ENCODE data around the gene HHAT.

Gene HHAT

DNA sequence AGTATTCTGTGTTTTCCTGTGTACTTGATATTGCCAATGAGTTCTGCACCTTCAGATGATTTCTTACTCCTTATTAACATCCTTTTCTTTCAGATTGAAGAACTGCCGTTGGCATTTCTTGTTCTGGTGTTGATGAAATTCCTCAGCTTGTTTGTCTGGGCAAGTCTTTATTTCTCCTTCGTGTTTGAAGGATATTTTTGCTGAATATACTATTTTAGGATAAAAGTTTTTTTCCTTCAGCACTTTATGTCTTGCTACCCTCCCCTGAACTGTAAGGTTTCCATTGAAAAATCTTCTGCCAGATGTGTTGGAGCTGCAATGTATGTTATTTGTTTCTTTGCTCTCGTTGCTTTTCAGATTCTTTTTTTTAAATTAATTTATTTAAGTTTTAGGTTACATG, 265.9 kb downstream of the HHAT start:
- no peak for DNase-seq
- no peak overlapping the region for H3K4me2 ChIP-seq (ENCODE audit: low read depth, low read length)
- no peaks in the 10 kb centered on the region for H3K9me2 ChIP-seq (replicated peaks; ENCODE audit: insufficient read depth, low read length)
- H3K9me3 ChIP-seq (replicated peaks; ENCODE audit: insufficient read depth, low read length): no peaks in the 10 kb centered on the region
- TF ChIP-seq EZH2phosphoT487 (IDR thresholded peaks at IDR 0.05; ENCODE audit: low read length) (no peak), EZH2 (optimal IDR thresholded peaks at IDR 0.05; ENCODE audit: low read depth, low read length) (no peak)
- TF ChIP-seq, protein P1, sequence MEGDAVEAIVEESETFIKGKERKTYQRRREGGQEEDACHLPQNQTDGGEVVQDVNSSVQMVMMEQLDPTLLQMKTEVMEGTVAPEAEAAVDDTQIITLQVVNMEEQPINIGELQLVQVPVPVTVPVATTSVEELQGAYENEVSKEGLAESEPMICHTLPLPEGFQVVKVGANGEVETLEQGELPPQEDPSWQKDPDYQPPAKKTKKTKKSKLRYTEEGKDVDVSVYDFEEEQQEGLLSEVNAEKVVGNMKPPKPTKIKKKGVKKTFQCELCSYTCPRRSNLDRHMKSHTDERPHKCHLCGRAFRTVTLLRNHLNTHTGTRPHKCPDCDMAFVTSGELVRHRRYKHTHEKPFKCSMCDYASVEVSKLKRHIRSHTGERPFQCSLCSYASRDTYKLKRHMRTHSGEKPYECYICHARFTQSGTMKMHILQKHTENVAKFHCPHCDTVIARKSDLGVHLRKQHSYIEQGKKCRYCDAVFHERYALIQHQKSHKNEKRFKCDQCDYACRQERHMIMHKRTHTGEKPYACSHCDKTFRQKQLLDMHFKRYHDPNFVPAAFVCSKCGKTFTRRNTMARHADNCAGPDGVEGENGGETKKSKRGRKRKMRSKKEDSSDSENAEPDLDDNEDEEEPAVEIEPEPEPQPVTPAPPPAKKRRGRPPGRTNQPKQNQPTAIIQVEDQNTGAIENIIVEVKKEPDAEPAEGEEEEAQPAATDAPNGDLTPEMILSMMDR (IDR thresholded peaks at IDR 0.05; ENCODE audit: low read length): no peak
- H4K20me1 ChIP-seq (ENCODE audit: insufficient read depth, low read length): no peaks in the 10 kb centered on the region
- no peak overlapping the region for H3K9ac ChIP-seq (ENCODE audit: low read length)
- no peaks in the 10 kb centered on the region for H3F3A ChIP-seq (ENCODE audit: insufficient read depth, low read length)
- H2AFZ ChIP-seq (ENCODE audit: low read length): no peak overlapping the region
- no peaks in the 10 kb centered on the region for H3K4me1 ChIP-seq (ENCODE audit: low read length)
- no peak overlapping the region for H3K4me3 ChIP-seq (ENCODE audit: low read length)
- no peaks in the 10 kb centered on the region for H3K79me2 ChIP-seq (ENCODE audit: low read length)
- no peaks in the 10 kb centered on the region for H3K27me3 ChIP-seq (replicated peaks; ENCODE audit: insufficient read depth, low read length)
- no peaks in the 10 kb centered on the region for H3K36me3 ChIP-seq (replicated peaks; ENCODE audit: insufficient read depth, low read length)
- no peak overlapping the region for H3K27ac ChIP-seq (ENCODE audit: low read length)

DNA sequence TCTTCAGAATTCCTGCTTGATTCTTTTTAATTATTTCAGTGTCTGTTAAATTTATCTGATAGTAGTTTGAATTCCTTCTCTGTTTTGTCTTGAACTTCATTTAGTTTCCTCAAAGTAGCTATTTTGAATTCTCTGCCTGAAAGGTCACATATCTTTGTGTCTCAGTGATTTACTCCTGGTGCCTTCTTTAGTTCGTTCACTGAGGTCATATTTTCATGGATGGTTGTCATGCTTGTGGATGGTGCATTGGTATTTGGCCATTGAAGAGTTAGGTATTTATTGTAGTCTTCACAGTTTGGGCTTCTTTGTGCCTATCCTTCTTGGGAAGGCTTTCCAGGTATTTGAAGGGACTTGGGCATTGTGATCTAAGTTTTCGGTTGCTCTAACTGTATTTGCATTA, 267.9 kb downstream of the HHAT start:
- Histone ChIP-seq H3K9me2 (replicated peaks; ENCODE audit: insufficient read depth, low read length) (no peaks in the 10 kb centered on the region), H3K36me3 (replicated peaks; ENCODE audit: insufficient read depth, low read length) (no peaks in the 10 kb centered on the region), H3K9me3 (replicated peaks; ENCODE audit: insufficient read depth, low read length) (no peaks in the 10 kb centered on the region), H3K4me3 (ENCODE audit: low read length) (no peak overlapping the region), H2AFZ (ENCODE audit: low read length) (no peak overlapping the region), H4K20me1 (ENCODE audit: insufficient read depth, low read length) (no peaks in the 10 kb centered on the region), H3K27me3 (replicated peaks; ENCODE audit: insufficient read depth, low read length) (no peaks in the 10 kb centered on the region), H3K79me2 (ENCODE audit: low read length) (no peaks in the 10 kb centered on the region), H3F3A (ENCODE audit: insufficient read depth, low read length) (no peaks in the 10 kb centered on the region), H3K4me1 (ENCODE audit: low read length) (no peaks in the 10 kb centered on the region), H3K9ac (ENCODE audit: low read length) (no peak overlapping the region), H3K27ac (ENCODE audit: low read length) (no peak overlapping the region), H3K4me2 (ENCODE audit: low read depth, low read length) (no peak overlapping the region)
- DNase-seq: no peak
- TF ChIP-seq EZH2 (optimal IDR thresholded peaks at IDR 0.05; ENCODE audit: low read depth, low read length) (no peak), EZH2phosphoT487 (IDR thresholded peaks at IDR 0.05; ENCODE audit: low read length) (no peak)
- TF ChIP-seq, protein P1 (IDR thresholded peaks at IDR 0.05; ENCODE audit: low read length): no peak

DNA sequence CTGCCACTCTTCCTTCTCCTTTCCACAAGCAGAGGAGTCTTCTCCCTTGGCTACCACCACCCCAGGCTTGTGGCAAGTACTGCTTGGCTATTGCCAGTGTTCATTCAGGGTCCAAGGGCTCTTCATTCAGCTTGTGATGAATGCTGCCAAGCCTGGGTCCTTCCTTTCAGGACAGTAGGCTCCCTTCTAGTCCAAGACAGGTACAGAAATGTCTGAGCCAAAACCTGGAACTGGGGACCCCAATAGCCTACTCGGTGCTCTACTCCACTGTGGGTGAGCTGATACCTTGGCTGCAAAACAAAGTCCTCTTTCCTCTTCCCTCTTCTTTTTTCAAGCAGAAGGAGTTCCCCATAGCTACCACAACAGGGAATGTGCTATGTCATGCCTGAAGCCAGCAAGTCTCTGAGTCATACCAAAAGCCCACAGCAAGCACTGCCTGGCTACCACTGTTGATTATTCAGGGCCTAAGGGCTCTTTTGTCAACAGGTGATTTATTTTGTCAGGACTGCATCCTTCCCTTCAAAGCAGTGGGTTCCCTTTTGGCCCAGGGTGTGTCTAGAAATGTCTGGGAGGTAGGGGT, 268.9 kb downstream of the HHAT start:
- no peak overlapping the region for H3K9ac ChIP-seq (ENCODE audit: low read length)
- no peaks in the 10 kb centered on the region for H3K36me3 ChIP-seq (replicated peaks; ENCODE audit: insufficient read depth, low read length)
- no peaks in the 10 kb centered on the region for H4K20me1 ChIP-seq (ENCODE audit: insufficient read depth, low read length)
- no peaks in the 10 kb centered on the region for H3K4me1 ChIP-seq (ENCODE audit: low read length)
- no peak for DNase-seq
- H3K79me2 ChIP-seq (ENCODE audit: low read length): no peaks in the 10 kb centered on the region
- no peaks in the 10 kb centered on the region for H3K27me3 ChIP-seq (replicated peaks; ENCODE audit: insufficient read depth, low read length)
- H3K27ac ChIP-seq (ENCODE audit: low read length): no peak overlapping the region
- no peaks in the 10 kb centered on the region for H3F3A ChIP-seq (ENCODE audit: insufficient read depth, low read length)
- H3K4me3 ChIP-seq (ENCODE audit: low read length): no peak overlapping the region
- TF ChIP-seq, protein P1 (IDR thresholded peaks at IDR 0.05; ENCODE audit: low read length): no peak
- TF ChIP-seq EZH2phosphoT487 (IDR thresholded peaks at IDR 0.05; ENCODE audit: low read length) (no peak), EZH2 (optimal IDR thresholded peaks at IDR 0.05; ENCODE audit: low read depth, low read length) (no peak)
- no peaks in the 10 kb centered on the region for H3K9me3 ChIP-seq (replicated peaks; ENCODE audit: insufficient read depth, low read length)
- no peak overlapping the region for H3K4me2 ChIP-seq (ENCODE audit: low read depth, low read length)
- no peak overlapping the region for H2AFZ ChIP-seq (ENCODE audit: low read length)
- H3K9me2 ChIP-seq (replicated peaks; ENCODE audit: insufficient read depth, low read length): no peaks in the 10 kb centered on the region

Data from MM.1S (cell line).